HUES48 (cell line): ENCODE results near the gene RALBP1.

Source experiments
- H3K27ac ChIP-seq: one replicate; pipeline ENCODE4 v1.7.0; 2013; ENCODE audit warnings: low read depth, low read length, inconsistent platforms
- H3K27me3 ChIP-seq: 2 replicates; pipeline ENCODE4 v1.6.1; 2013; ENCODE audit warnings: mild to moderate bottlenecking, low read length; ENCODE audit not compliant: control insufficient read depth, insufficient read depth
- H3K36me3 ChIP-seq: 2 replicates; pipeline ENCODE4 v1.6.1; 2013; ENCODE audit warnings: low read length; ENCODE audit not compliant: control insufficient read depth, insufficient read depth
- H3K4me1 ChIP-seq: 2 replicates; pipeline ENCODE4 v1.6.1; 2013; ENCODE audit warnings: mild to moderate bottlenecking, low read length; ENCODE audit not compliant: control insufficient read depth, insufficient read depth
- H3K4me3 ChIP-seq: 2 replicates; pipeline ENCODE4 v1.5.1; 2013; ENCODE audit warnings: mild to moderate bottlenecking, low read depth, low read length
- H3K9ac ChIP-seq: 2 replicates; pipeline ENCODE4 v1.6.1; 2013; ENCODE audit warnings: mild to moderate bottlenecking, low read depth, low read length, moderate library complexity
- H3K9me3 ChIP-seq: 2 replicates; pipeline ENCODE4 v1.6.1; 2013; ENCODE audit warnings: low read length; ENCODE audit not compliant: control insufficient read depth, insufficient read depth

The RALBP1 gene

DNA sequence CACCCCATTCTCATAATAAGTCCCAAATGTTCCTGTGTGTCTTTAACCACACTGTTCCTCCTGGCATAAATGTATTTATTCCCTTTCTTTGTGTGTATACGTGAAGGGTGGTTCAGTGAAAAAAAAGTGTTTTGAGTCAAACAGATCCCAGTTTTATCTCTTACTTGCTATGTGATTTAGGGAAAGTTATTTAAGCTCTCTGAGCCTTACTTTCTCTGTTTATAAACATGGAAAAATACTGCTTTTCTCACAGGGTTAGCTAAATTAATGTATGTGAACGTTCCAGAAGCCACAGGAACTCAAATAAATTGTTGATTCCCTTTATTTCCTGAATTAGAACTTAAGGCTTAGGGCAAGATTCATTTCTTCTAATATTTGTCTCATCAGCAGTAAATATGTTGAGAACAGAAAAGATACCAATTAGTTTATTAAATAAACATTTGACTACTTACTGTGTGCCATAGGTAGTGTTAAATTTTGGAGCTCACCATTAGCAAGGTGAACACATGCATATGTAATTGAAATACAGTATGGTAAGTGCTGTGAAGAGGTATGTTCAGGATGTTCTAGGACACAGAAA, 33.2 kb downstream of the RALBP1 start:
- Histone ChIP-seq H3K9me3 (0 out of 2 replicates have a peak, but pooled peaks cover 2% of the 10 kb centered on the region), H3K4me1 (peaks cover 18% of the 10 kb centered on the region)

DNA sequence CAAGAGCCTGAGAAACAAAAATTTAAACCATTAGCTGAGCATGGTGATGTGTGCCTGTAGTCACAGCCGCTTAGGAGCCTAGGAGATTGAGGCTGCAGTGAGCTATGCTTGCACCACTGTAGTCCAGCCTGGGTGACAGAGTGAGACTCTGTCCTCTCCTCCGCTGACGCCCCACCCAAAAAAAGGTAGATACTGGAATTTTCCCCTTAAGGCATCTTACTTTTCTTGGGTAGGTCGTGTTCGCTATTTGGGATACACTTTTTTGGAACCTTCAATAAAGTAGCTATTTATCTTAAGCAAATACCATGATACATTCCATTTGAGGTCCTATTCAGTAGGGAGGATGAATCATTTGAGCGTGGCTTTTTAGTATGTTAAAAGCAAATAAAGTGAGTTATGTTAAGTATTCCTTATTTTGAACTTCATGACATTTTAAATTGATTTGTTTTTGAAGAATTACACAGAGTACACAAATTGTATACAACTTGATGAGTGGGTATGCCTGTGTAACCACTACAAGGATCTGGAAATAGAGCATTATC, 38.7 kb downstream of the RALBP1 start:
- peaks cover 17% of the 10 kb centered on the region for H3K36me3 ChIP-seq
- no peak overlapping the region for H3K27ac ChIP-seq
- H3K4me1 ChIP-seq = peaks cover 5% of the 10 kb centered on the region; the same call in 1 of the 2 replicates

More for the DNA sequence above, 33.2 kb downstream of the RALBP1 start:
- Histone ChIP-seq H3K27ac (no peak overlapping the region), H3K36me3 (peaks cover 5% of the 10 kb centered on the region; the same call in 1 of the 2 replicates), H3K4me3 (no peak overlapping the region), H3K9ac (no peak overlapping the region), H3K27me3 (no peaks in the 10 kb centered on the region)

GRCh38 chr18:9516437-9517064, 41.2 kb downstream of the RALBP1 start:
- no peak overlapping the region for H3K9ac ChIP-seq
- no peak overlapping the region for H3K27ac ChIP-seq
- H3K9me3 ChIP-seq = no peaks in the 10 kb centered on the region
- no peak overlapping the region for H3K4me3 ChIP-seq
- peaks cover 5% of the 10 kb centered on the region; the same call in 1 of the 2 replicates for H3K4me1 ChIP-seq
- peaks cover 20% of the 10 kb centered on the region for H3K36me3 ChIP-seq
- no peaks in the 10 kb centered on the region for H3K27me3 ChIP-seq

More for the DNA sequence above, 38.7 kb downstream of the RALBP1 start:
- no peaks in the 10 kb centered on the region for H3K9me3 ChIP-seq
- no peak overlapping the region for H3K4me3 ChIP-seq
- no peak overlapping the region for H3K9ac ChIP-seq
- no peaks in the 10 kb centered on the region for H3K27me3 ChIP-seq

DNA sequence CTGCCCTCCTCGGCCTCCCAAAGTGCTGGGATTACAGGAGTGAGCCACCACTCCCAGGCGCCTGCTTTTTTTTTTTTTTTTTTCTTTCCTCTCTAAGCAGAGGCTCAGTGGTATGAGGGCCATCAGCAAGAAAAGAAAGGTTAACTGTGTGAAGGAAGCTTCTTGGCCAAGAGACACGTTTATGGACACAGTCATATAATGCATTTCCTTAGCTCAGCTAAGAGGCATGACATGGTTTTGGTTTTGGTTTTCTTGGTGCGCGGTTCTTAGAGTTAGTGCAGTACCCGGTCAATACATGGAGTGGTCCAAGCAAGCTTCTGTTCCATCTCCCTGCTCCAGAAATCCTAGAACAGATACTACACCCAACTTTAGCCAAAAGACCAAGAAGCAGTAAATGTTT, 42.6 kb downstream of the RALBP1 start:
- Histone ChIP-seq H3K27me3 (no peaks in the 10 kb centered on the region), H3K9ac (no peak overlapping the region), H3K4me3 (no peak overlapping the region), H3K4me1 (peaks cover under 1% of the 10 kb centered on the region; the same call in 1 of the 2 replicates), H3K36me3 (peaks cover 20% of the 10 kb centered on the region), H3K27ac (no peak overlapping the region), H3K9me3 (no peaks in the 10 kb centered on the region)

DNA sequence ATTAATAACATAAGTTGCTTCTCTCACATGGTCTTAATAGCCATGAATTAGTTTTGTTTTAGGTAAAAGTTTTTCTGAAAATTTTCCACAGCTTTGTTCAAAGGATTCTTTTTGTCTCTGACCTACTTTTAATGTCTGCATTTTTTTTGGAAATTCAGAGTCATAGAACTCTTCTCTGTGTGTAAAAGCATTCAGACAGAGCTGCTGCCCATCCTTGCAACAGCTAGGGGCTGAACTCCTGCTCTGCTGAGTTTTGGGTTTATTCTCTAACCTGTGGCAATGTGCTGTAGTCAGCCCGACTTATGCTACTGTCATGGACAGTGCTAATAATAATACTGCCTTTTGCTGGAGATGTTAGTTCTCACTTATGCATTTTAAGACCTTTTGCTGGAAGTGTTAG, 44.1 kb downstream of the RALBP1 start:
- Histone ChIP-seq H3K27me3 (no peaks in the 10 kb centered on the region), H3K4me3 (no peak overlapping the region), H3K36me3 (peaks cover 16% of the 10 kb centered on the region), H3K9me3 (no peaks in the 10 kb centered on the region), H3K27ac (no peak overlapping the region), H3K4me1 (no peaks in the 10 kb centered on the region), H3K9ac (no peak overlapping the region)

DNA sequence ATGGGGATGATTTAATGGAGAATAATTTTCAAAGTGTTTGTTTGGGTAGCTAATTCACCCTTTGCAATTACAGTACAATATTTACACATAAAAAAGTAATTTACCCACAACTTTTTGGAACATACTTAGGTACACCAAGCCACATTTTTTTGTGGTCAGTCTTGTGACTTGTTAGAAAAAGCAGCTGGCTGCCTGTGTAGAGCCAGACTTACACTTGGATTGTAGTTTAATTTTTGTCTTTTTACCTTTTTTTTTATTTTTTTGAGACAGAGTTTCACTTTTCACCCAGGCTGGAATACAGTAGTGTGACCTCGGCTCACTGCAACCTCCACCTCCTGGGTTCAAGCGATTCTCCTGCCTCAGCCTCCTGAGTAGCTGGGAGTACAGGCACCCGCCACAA, 45.4 kb downstream of the RALBP1 start:
- Histone ChIP-seq H3K4me1 (no peaks in the 10 kb centered on the region), H3K36me3 (peaks cover 29% of the 10 kb centered on the region), H3K27me3 (no peaks in the 10 kb centered on the region)

DNA sequence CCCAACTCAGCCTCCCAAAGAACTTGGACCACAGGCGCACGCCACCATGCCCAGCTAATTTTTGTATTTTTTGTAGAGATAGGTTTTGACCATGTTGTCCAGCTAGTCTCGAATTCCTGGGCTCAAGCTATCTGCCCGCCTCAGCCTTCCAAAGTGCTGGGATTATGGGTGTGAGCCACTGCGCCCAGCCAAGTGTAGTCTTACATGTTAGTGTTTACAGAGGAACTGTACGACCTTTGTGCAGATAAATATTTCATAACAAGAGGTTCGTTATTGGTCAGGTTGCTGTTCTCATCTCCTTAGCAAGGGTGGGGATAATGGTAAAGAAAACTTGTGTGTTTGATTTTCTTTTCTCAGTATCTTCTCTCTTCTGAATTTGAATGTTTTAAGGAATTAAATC, 46.5 kb downstream of the RALBP1 start:
- H3K4me3 ChIP-seq = no peak overlapping the region
- no peak overlapping the region for H3K27ac ChIP-seq
- peaks cover 36% of the 10 kb centered on the region for H3K36me3 ChIP-seq
- no peaks in the 10 kb centered on the region for H3K4me1 ChIP-seq
- H3K9ac ChIP-seq = no peak overlapping the region
- H3K27me3 ChIP-seq = no peaks in the 10 kb centered on the region
- no peaks in the 10 kb centered on the region for H3K9me3 ChIP-seq

More for the DNA sequence above, 45.4 kb downstream of the RALBP1 start:
- H3K9ac ChIP-seq = no peak overlapping the region
- H3K4me3 ChIP-seq = no peak overlapping the region
- no peaks in the 10 kb centered on the region for H3K9me3 ChIP-seq
- no peak overlapping the region for H3K27ac ChIP-seq

DNA sequence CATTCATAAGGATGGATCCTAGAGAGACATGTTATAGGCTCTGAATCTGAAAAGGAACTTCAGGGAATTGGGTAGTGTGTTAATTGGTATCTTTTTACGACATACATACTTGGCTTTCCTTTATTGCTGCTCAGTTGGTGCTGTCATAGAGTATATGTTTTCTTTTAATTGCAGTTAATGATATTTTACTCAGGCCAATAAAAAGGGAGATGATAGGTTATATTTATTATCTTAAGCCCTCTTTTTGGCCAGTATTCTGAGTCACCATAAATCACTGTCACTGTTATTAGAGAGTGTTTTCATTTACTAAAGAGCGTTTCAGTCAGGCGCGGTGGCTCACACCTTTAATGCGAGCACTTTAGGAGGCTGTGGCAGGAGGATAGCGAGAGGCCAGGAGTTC, 47.6 kb downstream of the RALBP1 start:
- Histone ChIP-seq H3K9ac (no peak overlapping the region), H3K4me3 (no peak overlapping the region), H3K9me3 (peaks cover 9% of the 10 kb centered on the region; the same call in 1 of the 2 replicates), H3K27ac (no peak overlapping the region), H3K36me3 (peaks cover 40% of the 10 kb centered on the region), H3K4me1 (no peaks in the 10 kb centered on the region), H3K27me3 (no peaks in the 10 kb centered on the region)

DNA sequence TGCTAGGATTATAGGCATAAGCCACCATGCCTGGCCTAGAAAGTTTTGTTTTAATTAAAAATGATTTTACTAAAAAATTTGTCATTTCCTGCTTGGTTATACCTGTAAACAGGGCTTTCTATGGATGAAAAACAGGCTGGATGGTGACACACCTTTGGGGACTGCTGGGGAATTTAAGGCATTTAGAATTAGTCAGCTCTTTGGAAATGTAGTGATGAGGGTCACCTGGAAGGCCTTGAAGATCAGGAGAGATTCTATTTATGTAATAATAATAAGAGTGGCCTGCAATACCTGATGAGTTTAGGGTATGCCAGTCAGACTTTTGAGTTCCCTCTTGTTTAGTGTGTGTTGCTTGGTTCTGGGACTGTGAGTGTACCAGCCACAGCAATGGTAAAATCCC, 51.1 kb downstream of the RALBP1 start:
- no peak overlapping the region for H3K4me3 ChIP-seq
- peaks cover 60% of the 10 kb centered on the region for H3K36me3 ChIP-seq
- H3K9ac ChIP-seq = no peak overlapping the region
- peaks cover 11% of the 10 kb centered on the region; the same call in 1 of the 2 replicates for H3K9me3 ChIP-seq
- H3K4me1 ChIP-seq = no peaks in the 10 kb centered on the region
- no peaks in the 10 kb centered on the region for H3K27me3 ChIP-seq
- H3K27ac ChIP-seq = no peak overlapping the region

DNA sequence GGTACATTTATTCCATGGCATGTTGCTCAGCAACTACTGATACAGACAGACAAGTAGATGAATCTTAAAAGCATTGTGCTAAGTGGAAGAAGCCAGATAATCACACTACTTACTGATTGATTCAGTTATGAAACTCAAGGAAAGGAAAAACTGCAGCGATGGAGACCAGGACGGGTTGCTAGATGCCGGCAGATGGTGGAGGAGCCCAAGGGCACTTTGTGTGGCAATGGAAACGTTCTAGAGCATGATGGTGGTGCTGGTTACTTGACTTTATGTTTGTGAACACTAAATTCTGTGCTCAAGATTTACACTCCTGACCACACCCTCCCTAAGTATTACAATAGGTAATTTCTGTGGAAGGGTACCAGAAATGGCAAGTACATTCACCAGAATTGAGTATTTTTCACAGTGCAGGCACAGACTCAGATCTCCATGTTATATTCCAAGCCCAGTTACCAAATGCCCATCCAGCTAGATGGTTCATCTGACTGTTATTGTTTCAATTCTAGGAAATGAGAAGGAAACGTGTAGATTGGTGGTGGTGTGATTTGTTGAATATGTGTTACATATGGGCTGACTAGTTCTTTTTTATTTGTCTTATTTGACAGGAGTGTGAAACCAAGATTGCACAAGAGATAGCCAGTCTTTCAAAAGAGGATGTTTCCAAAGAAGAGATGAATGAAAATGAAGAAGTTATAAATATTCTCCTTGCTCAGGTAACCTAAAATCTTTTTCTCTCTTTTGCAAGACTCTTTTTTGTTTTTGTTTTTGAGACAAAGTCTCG, 55.1 kb downstream of the RALBP1 start:
- no peak overlapping the region for H3K27ac ChIP-seq
- no peak overlapping the region for H3K9ac ChIP-seq
- H3K9me3 ChIP-seq = peaks cover 11% of the 10 kb centered on the region; the same call in 1 of the 2 replicates
- H3K4me3 ChIP-seq = no peak overlapping the region
- peaks cover 70% of the 10 kb centered on the region for H3K36me3 ChIP-seq
- no peaks in the 10 kb centered on the region for H3K27me3 ChIP-seq
- H3K4me1 ChIP-seq = no peaks in the 10 kb centered on the region
